Measurements from ENCODE around the gene IL26. TPM values are rescaled to one million over a fixed set of nuclear protein-coding genes. Genes with fewer than 3 reads are reported as not detected.

The IL26 gene
- total RNA-seq, 2 experiments from 2014 or later = 0.25 TPM; not detected in 1

DNA sequence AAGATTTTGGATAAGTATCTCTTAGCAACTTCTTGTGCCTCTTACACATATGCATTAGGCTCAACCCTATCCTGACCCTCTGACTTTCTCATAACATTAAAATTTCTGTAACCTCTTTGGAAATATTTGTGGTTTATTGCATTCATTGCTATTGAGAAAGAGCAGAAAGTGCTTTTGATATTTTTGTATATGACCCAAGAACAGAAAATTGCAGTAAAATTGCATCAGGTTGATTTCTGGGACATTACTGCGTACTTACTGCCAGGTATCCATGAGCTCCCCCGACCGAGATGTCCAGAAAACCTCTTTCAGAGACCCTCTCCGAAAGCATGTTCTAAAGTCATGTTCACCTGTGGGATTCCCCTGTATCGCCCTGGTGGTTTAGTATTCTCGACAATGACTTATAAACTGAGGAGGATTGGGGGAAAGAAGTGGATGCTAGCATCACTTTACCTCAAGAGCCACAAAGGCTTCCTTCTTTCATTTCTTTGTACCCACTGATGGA, 42.3 kb upstream of the IL26 start:
- Mint-ChIP-seq H3K9me3 (no peaks in the 10 kb centered on the region), H3K4me1 (ENCODE audit: low read depth) (no peaks in the 10 kb centered on the region), H3K27ac (no peak overlapping the region), H3K4me3 (no peak overlapping the region), H3K27me3 (no peaks in the 10 kb centered on the region), H3K36me3 (ENCODE audit: low read depth) (no peaks in the 10 kb centered on the region)
- H3K36me3 ChIP-seq (ENCODE audit: insufficient read depth, low read length) = no peaks in the 10 kb centered on the region
- DNase-seq = no peak
- no peaks in the 10 kb centered on the region for H3K4me1 ChIP-seq (ENCODE audit: insufficient read depth, low read length)
- ATAC-seq (ENCODE audit: poor library complexity) = no peak
- TF ChIP-seq, protein P1, sequence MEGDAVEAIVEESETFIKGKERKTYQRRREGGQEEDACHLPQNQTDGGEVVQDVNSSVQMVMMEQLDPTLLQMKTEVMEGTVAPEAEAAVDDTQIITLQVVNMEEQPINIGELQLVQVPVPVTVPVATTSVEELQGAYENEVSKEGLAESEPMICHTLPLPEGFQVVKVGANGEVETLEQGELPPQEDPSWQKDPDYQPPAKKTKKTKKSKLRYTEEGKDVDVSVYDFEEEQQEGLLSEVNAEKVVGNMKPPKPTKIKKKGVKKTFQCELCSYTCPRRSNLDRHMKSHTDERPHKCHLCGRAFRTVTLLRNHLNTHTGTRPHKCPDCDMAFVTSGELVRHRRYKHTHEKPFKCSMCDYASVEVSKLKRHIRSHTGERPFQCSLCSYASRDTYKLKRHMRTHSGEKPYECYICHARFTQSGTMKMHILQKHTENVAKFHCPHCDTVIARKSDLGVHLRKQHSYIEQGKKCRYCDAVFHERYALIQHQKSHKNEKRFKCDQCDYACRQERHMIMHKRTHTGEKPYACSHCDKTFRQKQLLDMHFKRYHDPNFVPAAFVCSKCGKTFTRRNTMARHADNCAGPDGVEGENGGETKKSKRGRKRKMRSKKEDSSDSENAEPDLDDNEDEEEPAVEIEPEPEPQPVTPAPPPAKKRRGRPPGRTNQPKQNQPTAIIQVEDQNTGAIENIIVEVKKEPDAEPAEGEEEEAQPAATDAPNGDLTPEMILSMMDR (IDR thresholded peaks at IDR 0.05) = no peak
- H3K27ac ChIP-seq (ENCODE audit: low read depth in 1 of 2, low read length in 2 of 2) = no peak overlapping the region
- no peaks in the 10 kb centered on the region for H3K9me3 ChIP-seq (ENCODE audit: control insufficient read depth in 1 of 2, insufficient read depth in 1 of 2, low read length in 2 of 2)
- CTCF ChIA-PET = no interaction called here
- H3K27me3 ChIP-seq (ENCODE audit: control insufficient read depth in 1 of 2, insufficient read depth in 2 of 2, low read length in 2 of 2) = no peaks in the 10 kb centered on the region
- POLR2A ChIA-PET = no interaction called here
- no peak overlapping the region for H3K4me3 ChIP-seq (ENCODE audit: low read length)
- intact Hi-C loops (cut with DNase I, micrococcal nuclease) = no loop called here

DNA sequence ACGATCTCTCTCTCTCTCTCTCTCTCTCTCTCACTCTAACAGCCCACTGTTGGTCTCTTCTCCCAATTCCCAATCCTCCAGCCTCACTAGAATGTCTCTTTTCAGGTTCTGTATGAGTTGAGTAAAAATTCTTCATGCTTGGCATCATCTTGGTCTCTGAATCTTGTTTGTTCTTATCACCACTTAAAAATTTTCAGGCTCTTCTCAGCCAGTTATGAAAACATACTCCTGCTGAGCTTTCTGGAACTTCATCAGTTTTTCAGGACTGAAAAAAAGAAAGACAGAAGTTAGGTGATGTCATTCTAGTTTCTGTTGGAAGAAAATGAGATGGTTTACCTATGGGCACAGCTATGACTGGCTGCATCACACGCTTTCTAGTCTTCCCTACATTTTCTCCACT, 39.2 kb upstream of the IL26 start:
- Mint-ChIP-seq H3K9me3 (no peaks in the 10 kb centered on the region), H3K27me3 (no peaks in the 10 kb centered on the region), H3K4me3 (no peak overlapping the region), H3K4me1 (ENCODE audit: low read depth) (peaks cover 7% of the 10 kb centered on the region), H3K36me3 (ENCODE audit: low read depth) (no peaks in the 10 kb centered on the region), H3K27ac (no peak overlapping the region)
- Histone ChIP-seq H3K27me3 (ENCODE audit: control insufficient read depth in 1 of 2, insufficient read depth in 2 of 2, low read length in 2 of 2) (no peaks in the 10 kb centered on the region), H3K36me3 (ENCODE audit: insufficient read depth, low read length) (no peaks in the 10 kb centered on the region), H3K27ac (ENCODE audit: low read depth in 1 of 2, low read length in 2 of 2) (no peak overlapping the region), H3K9me3 (ENCODE audit: control insufficient read depth in 1 of 2, insufficient read depth in 1 of 2, low read length in 2 of 2) (no peaks in the 10 kb centered on the region), H3K4me1 (ENCODE audit: insufficient read depth, low read length) (no peaks in the 10 kb centered on the region), H3K4me3 (ENCODE audit: low read length) (no peak overlapping the region)
- intact Hi-C loops (cut with DNase I, micrococcal nuclease) = no loop called here
- no peak for ATAC-seq (ENCODE audit: poor library complexity)
- ChIA-PET CTCF (no interaction called here), POLR2A (no interaction called here)
- TF ChIP-seq, protein P1 (IDR thresholded peaks at IDR 0.05) = no peak
- no peak for DNase-seq

DNA sequence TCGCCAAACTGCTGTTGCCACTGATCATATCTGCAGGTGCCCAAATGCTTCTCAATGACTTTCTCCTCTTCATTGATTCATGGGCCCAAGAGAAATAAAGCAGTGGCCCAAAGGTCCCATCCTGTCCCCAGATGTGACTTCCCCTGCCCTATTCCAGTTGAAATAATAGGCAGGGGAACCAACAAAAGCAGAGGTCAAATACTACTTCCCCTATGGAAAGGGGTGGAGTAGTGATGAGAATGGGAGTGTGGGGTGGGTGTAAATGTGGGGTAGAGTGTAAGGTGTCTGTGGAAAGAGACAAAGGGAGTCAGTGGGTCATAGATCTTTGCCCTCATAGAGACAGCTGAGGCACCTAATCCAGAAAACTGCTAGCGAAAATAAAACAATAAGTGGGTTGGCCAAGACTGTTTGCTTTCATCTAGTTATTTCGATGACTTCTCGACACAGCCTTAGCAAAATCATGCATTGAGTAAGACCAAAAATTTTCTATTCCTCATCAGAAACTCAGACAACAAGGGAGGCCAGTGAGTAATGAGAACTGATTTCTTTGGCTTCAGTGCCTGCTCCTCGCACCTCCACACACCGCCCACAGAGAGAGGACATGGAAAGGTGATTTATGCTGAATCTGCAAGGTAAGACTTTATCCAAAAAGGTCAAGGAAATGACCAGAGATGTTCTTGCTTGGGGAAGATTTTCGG, 38.7 kb upstream of the IL26 start:
- Histone ChIP-seq H3K27ac (ENCODE audit: low read depth in 1 of 2, low read length in 2 of 2) (no peak overlapping the region), H3K27me3 (ENCODE audit: control insufficient read depth in 1 of 2, insufficient read depth in 2 of 2, low read length in 2 of 2) (no peaks in the 10 kb centered on the region), H3K36me3 (ENCODE audit: insufficient read depth, low read length) (no peaks in the 10 kb centered on the region), H3K4me1 (ENCODE audit: insufficient read depth, low read length) (no peaks in the 10 kb centered on the region), H3K4me3 (ENCODE audit: low read length) (no peak overlapping the region), H3K9me3 (ENCODE audit: control insufficient read depth in 1 of 2, insufficient read depth in 1 of 2, low read length in 2 of 2) (no peaks in the 10 kb centered on the region)
- Mint-ChIP-seq H3K27ac (no peak overlapping the region), H3K36me3 (ENCODE audit: low read depth) (no peaks in the 10 kb centered on the region), H3K4me3 (no peak overlapping the region), H3K27me3 (no peaks in the 10 kb centered on the region), H3K9me3 (no peaks in the 10 kb centered on the region), H3K4me1 (ENCODE audit: low read depth) (peaks cover 7% of the 10 kb centered on the region)
- DNase-seq (no peak), ATAC-seq (ENCODE audit: poor library complexity) (no peak)
- TF ChIP-seq, protein P1 (IDR thresholded peaks at IDR 0.05) = no peak
- CTCF ChIA-PET = no interaction called here
- intact Hi-C loops (cut with DNase I, micrococcal nuclease) = no loop called here
- POLR2A ChIA-PET = no interaction called here

Measured in CD4-positive, alpha-beta T cell (primary cell).